Left lung (tissue), 10 donors: ENCODE results near the gene SLC46A1. TPM values are rescaled to one million over a fixed set of nuclear protein-coding genes. Genes with fewer than 3 reads are reported as not detected.

ENCODE experiments used
- ATAC-seq: fragments of 200-7000 bp; cut with Tn5 transposase; one replicate; pipeline ENCODE4 v1.9.1; 2020; ENCODE audit warnings: moderate library complexity
- DNase-seq, 4 donors: peaks; one replicate each; pipeline ENCODE4 v3.0.0-alpha.2; 2013 to 2020
- H3K27ac ChIP-seq, 2 donors: fragments of 200-600 bp; sonication (generic) in 1 of 2; one replicate each; pipeline versions ENCODE4 v1.5.0 to v1.8.0; 2020 to 2021
- H3K27me3 ChIP-seq, 2 donors: fragments of 200-600 bp; sonication (generic) in 1 of 2; one replicate each; pipeline versions ENCODE4 v1.5.0 to v1.8.0; 2020 to 2021
- H3K36me3 ChIP-seq, 2 donors: fragments of 200-600 bp; sonication (generic) in 1 of 2; one replicate each; pipeline versions ENCODE4 v1.5.0 to v1.8.0; 2020 to 2021
- H3K4me1 ChIP-seq, 2 donors: fragments of 200-600 bp; one replicate each; pipeline ENCODE4 v1.8.0; 2021
- H3K4me3 ChIP-seq, 2 donors: fragments of 200-600 bp; sonication (generic) in 1 of 2; one replicate each; pipeline versions ENCODE4 v1.5.0 to v1.8.0; 2020 to 2021; ENCODE audit warnings: mild to moderate bottlenecking in 1 of 2
- H3K9me3 ChIP-seq, 2 donors: fragments of 200-600 bp; sonication (generic) in 1 of 2; one replicate each; pipeline versions ENCODE4 v1.5.0 to v1.8.0; 2020 to 2021
- CTCF ChIP-seq, 2 donors: fragments of 200-600 bp; sonication (generic) in 1 of 2; IDR thresholded peaks; one replicate each; pipeline versions ENCODE4 v1.5.0 to v1.8.0; 2021; ENCODE audit warnings: antibody characterized with exemption in 2 of 2
- intact Hi-C, 2 donors: fragments of 100-400 bp; cut with DNase I; formaldehyde crosslinking; loops; one replicate each; pipeline versions ENCODE4 v1.11.2 to v1.14.2; 2022
- polyA plus RNA-seq, 6 donors: library from polyadenylated mRNA; unstranded; fragments of 120-200 nt; gene quantifications; one replicate each; pipeline ENCODE4 v1.2.1, GENCODE V29; 2013; ENCODE audit not compliant: insufficient read length in 6 of 6
- total RNA-seq, 2 donors: library from RNA; stranded (reverse); fragmentation: NEBNext Ultra II Directional; extraction: Animal tissue kit (Norgen Biotek cat#: 25700); gene quantifications; one replicate each; pipeline ENCODE4 v1.2.1, GENCODE V29; 2021
- donor health status: DM: no; HTN: yes; CAD: no.
- donor health status: DM: no; HTN: no; CAD: no.

Gene SLC46A1
- total and polyA plus RNA-seq, 8 donors: 7.9 to 28.8 (median 11.4) TPM

- peaks cover 0 to 54% of the 10 kb centered on the region in 2 donors for H3K36me3 ChIP-seq
- H3K27ac ChIP-seq: no peak overlapping the region
These were observed 10.0 kb downstream of the SLC46A1 start for GRCh38 chr17:28395968-28396367.

GRCh38 chr17:28395426-28395825 is 10.6 kb downstream of the SLC46A1 start:
- Histone ChIP-seq H3K4me1 (peaks cover 0 to 15% of the 10 kb centered on the region in 2 donors), H3K27me3 (no peaks in the 10 kb centered on the region), H3K4me3 (no peak overlapping the region), H3K9me3 (no peaks in the 10 kb centered on the region), H3K27ac (no peak overlapping the region), H3K36me3 (peaks cover 0 to 57% of the 10 kb centered on the region in 2 donors)
- TF ChIP-seq CTCF (IDR thresholded peaks at IDR 0.05): no peak
- ATAC-seq: no peak
- intact Hi-C loops: no loop called here
- no peak for DNase-seq

More at GRCh38 chr17:28395968-28396367, 10.0 kb downstream of the SLC46A1 start:
- H3K27me3 ChIP-seq: no peaks in the 10 kb centered on the region
- no peaks in the 10 kb centered on the region for H3K9me3 ChIP-seq
- intact Hi-C loops: no loop called here
- no peak for TF ChIP-seq CTCF (IDR thresholded peaks at IDR 0.05)
- no peak overlapping the region for H3K4me3 ChIP-seq
- no peak for ATAC-seq
- peaks cover 0 to 15% of the 10 kb centered on the region in 2 donors for H3K4me1 ChIP-seq
- no peak for DNase-seq

GRCh38 chr17:28394337-28395116 is 11.5 kb downstream of the SLC46A1 start:
- H3K27ac ChIP-seq: no peak overlapping the region
- H3K27me3 ChIP-seq: no peaks in the 10 kb centered on the region
- TF ChIP-seq CTCF (IDR thresholded peaks at IDR 0.05): no peak
- DNase-seq (no peak), ATAC-seq (no peak)
- intact Hi-C loops: no loop called here
- peaks cover 0 to 14% of the 10 kb centered on the region in 2 donors for H3K4me1 ChIP-seq
- H3K4me3 ChIP-seq: no peak overlapping the region
- H3K36me3 ChIP-seq: peaks cover 0 to 59% of the 10 kb centered on the region in 2 donors
- no peaks in the 10 kb centered on the region for H3K9me3 ChIP-seq

- no peak for TF ChIP-seq CTCF (IDR thresholded peaks at IDR 0.05)
These were observed 13.5 kb downstream of the SLC46A1 start for GRCh38 chr17:28392491-28392890.

GRCh38 chr17:28391401-28391800 is 14.6 kb downstream of the SLC46A1 start:
- Histone ChIP-seq H3K4me1 (no peaks in the 10 kb centered on the region), H3K9me3 (no peaks in the 10 kb centered on the region), H3K36me3 (peaks cover 0 to 60% of the 10 kb centered on the region in 2 donors), H3K27me3 (no peaks in the 10 kb centered on the region), H3K4me3 (no peak overlapping the region), H3K27ac (no peak overlapping the region)
- intact Hi-C loops: no loop called here
- ATAC-seq (no peak), DNase-seq (no peak)
- TF ChIP-seq CTCF (IDR thresholded peaks at IDR 0.05): no peak

More at GRCh38 chr17:28392491-28392890, 13.5 kb downstream of the SLC46A1 start:
- Histone ChIP-seq H3K4me3 (no peak overlapping the region), H3K4me1 (no peaks in the 10 kb centered on the region), H3K9me3 (no peaks in the 10 kb centered on the region), H3K27ac (no peak overlapping the region), H3K36me3 (peaks cover 0 to 69% of the 10 kb centered on the region in 2 donors), H3K27me3 (no peaks in the 10 kb centered on the region)
- no peak for ATAC-seq
- DNase-seq: no peak
- intact Hi-C loops: no loop called here
